AG20443 (cell line): ENCODE measurements around the gene KCTD11.
A peak's percentile ranks its signal among the peaks of the same experiment; 100 is the strongest.
"Not testable (repeated sequence)": the region's sequence is repeated elsewhere in the genome, so short reads cannot be mapped to it uniquely, and the experiment has no call there.

ENCODE experiments used
- DNase-seq: peaks from one replicate; pipeline ENCODE4 v3.0.0; 2012; ENCODE audit warnings: low spot score, mixed read lengths

Gene KCTD11

DNA sequence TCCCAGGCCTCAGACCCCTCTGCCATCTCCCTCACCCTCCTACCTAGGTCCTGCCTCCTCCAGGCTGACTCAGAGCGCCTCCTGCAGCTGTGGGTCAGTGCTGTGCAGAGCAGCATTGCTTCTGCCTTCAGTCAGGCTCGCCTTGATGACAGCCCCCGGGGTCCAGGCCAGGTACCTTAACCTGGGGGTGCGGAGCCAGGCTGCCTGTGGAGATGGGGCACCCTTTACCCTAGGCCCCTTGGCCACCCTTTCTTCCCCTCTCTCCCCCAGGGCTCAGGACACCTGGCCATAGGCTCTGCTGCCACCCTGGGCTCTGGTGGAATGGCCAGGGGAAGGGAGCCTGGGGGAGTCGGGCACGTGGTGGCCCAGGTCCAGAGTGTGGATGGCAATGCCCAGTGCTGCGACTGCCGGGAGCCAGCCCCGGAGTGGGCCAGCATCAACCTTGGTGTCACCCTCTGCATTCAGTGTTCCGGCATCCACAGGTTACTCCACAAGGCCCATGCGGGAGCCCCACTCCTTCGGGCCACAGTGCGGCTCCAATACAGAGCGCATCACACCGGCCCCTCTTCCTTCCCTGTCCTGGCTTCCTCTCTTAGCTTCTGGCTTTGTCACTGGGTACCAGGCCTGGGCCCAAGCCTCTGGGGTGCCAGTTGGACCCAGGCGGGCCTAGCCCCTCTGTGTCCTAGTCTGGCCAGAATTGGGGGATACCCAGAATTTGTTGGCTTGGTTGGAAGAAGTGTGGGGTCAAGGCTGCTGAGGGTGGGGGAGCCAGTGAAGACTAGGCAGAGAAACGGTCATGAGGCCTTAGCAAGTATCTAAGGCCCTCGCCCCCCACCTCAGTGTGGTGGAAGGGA, 5.0 kb upstream of the KCTD11 start:
- no peak for DNase-seq

DNA sequence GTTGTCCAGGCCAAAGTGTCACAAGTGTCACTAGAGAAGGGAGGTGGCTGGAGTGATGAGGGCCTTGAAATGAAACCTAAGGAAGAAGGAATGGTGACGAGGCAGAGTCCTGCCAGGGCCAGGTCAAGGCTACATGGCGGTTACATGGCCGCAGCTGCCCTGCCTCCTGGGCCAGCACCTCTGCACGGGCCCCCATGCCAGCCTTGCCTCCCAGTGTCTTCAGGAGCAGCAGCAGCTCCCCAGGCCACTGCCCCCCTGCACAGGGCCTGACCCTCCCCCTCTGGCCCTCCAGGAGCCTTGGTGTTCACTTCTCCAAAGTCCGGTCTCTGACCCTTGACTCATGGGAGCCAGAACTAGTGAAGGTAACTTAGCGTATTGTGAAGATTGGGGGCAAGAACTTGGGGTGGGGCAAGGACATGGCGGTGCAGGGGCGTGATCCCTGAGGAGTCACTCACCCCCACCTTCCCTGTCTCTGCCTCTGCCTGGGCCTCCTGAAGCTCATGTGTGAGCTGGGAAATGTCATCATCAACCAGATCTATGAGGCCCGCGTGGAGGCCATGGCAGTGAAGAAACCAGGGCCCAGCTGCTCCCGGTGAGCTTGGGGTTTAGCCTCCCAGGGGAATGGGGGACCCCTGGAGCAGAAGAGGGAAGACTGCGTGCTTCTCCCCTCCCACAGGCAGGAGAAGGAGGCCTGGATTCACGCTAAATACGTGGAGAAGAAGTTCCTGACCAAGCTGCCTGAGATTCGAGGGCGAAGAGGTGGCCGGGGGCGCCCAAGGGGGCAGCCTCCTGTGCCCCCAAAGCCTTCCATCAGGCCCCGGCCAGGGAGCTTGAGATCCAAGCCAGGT, 4.1 kb upstream of the KCTD11 start:
- no peak for DNase-seq

DNA sequence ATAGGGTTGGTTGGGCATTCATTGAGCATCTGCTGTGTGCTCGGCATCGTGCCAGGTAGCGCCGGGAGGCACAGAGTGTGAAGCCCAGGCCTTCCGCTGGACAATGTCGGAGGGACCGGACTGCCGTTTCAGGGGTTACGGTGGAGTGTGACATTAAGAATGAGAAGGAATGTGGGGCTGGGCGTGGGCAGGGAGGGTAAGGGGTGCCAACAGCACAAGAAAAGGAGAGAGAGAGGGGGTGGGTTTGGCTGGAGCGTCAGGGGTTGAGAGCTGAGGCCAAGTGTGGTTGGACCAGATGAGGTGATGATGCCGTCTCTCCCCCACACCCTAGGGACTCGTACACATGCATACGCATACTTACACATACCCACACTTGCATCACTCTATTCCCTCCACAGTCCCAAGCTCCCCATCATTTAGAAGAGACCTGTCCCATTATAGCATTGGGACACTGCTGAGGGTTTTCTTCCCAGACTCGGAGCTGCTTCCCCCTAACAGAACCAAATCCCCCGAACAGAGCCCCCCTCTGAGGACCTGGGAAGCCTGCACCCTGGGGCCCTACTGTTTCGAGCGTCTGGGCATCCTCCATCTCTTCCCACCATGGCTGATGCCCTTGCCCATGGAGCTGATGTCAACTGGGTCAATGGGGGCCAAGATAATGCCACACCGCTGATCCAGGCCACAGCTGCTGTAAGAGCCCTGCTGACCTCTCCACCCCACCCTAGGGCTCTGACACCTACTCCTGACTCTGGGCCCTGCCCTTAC, 3.3 kb upstream of the KCTD11 start:
- DNase-seq = peak; percentile 59

DNA sequence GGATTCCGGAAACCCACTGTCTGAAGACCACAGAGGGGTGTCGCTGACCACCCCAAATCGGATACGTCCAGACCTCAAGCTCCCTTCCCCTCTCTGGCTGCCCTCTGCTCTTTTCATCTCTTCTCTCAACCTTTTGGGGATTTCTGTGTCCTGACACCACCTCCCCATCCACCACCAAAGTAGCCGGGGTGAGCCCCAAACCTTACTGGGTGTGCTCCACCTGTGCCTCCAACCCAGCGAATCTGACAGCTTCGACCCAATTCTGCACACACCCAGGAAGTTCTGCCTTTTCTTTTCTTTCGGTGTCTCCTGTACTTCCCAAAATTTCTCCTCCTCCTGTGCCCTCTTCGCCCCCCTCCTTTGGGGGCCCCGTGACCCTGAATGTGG, 534 bp downstream of the KCTD11 start:
- no peak for DNase-seq

DNA sequence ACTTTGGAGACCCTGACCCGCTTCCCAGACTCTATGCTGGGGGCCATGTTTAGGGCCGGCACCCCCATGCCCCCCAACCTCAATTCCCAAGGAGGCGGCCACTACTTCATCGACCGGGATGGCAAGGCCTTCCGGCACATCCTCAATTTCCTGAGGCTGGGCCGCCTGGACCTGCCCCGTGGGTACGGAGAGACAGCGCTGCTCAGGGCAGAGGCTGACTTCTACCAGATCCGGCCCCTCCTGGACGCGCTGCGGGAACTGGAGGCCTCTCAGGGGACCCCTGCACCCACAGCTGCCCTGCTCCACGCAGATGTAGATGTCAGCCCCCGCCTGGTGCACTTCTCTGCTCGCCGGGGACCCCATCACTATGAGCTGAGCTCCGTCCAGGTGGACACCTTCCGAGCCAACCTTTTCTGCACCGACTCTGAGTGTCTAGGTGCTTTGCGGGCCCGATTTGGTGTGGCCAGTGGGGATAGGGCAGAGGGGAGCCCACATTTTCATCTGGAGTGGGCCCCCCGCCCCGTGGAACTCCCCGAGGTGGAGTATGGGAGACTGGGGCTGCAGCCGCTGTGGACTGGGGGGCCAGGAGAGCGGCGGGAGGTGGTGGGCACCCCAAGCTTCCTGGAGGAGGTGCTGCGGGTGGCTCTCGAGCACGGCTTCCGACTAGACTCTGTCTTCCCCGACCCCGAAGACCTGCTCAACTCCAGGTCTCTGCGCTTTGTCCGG, 1.1 kb downstream of the KCTD11 start:
- DNase-seq = no peak

DNA sequence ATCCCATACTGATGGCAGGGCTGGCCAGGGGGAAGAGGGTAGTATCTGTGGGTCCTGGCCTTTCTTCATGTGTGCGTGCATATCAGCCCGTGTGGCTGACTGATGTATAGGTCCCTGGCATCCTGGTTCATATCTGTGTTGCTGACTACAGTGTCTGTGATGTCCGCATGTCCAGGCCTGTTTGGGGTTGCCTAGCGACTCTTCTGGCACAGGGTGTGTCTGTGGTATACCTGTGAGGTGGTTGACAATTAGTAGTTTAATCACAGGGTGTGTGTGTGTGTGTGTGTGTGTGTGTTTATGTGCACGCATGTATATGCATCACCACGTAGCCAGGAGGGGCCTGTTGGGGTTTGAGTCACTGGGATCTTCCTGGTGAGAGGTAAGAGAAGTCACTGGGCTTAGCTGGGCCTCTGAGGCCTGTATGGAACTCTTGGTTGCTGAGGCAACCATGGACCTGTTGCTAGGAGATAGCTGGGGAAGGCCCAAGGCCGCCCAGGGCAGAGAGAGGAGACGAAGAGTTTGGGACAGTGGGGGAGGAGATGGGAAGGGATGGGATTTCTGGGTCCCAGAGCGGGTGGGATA, 2.4 kb downstream of the KCTD11 start:
- no peak for DNase-seq

DNA sequence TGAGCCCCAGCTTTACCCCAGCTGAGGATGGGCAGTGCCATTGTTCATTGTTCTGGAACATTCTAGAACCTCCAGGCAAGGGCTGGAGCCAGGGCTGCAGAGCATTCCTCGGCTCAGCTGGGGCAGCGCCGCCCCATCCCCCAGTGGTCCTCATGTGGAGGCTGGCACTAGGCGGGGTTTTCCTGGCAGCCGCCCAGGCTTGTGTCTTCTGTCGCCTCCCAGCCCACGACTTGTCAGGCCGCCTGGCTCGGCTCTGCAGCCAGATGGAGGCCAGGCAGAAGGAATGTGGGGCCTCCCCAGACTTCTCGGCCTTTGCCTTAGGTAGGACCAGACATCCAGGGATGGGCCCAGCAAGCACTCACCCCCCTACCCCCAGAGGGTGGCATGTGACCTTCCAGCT, 3.1 kb downstream of the KCTD11 start, which contains the start of gene TMEM95:
TSS of gene TMEM95 (plus strand) at position 104 of the 400 bp plus-strand sequence. CDS start at position 153, 49 bp downstream.
- no peak for DNase-seq

DNA sequence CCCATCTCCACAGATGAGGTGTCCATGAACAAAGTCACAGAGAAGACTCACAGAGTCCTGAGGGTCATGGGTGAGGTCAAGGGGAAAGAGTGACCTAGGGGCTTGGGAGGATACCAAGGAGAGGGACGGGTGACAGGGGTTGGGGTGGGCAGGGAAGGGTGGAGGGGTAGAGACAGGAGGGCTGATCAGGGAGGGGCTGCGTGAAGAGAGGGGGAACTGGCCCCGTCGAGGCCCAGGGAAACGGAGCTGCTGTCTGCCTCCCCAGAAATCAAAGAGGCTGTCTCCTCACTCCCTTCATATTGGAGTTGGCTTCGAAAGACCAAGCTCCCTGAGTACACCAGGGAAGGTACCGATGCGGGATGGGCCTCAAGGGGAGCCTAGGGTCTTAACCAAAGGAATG, 3.6 kb downstream of the KCTD11 start:
- DNase-seq = no peak

DNA sequence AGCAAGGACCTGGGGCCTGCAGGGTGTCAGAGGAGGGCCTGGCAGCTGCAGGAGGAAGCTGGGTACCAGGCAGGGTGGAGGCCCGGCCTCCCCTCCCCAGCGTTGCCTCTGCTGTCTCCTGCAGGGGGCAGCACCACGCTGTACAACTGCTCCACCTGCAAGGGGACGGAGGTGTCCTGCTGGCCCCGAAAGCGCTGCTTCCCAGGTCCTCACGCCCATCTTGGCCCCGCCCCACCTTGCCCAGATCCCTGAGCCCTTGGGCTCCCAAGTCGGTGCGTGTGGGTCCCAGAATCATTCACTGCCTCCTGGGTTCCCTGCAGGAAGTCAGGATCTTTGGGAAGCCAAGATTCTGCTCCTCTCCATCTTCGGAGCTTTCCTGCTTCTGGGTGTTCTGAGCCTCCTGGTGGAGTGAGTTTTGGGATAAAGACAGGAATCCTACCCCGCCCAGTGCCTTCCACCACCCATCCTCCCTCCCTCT, 4.1 kb downstream of the KCTD11 start:
- DNase-seq = peak; percentile 83

DNA sequence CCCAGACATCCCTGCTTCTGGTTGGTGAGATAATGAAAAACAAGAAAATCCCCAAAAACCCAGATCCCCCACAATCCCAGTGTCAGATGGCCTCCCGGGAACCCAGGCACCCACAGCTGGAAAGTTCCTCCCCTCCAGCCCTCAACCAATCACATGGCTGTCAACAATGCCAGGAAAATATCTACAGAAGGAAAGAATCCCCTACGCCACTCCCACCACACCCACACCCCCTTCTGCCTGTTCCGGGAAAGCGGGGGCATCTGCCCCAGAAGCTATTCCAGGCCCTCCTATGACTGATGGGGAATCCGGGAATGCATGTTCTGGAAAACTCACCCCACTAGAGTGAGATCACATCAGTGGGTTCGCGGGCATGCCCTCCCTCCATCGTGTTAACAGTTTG, 4.8 kb downstream of the KCTD11 start:
- DNase-seq = no peak

DNA sequence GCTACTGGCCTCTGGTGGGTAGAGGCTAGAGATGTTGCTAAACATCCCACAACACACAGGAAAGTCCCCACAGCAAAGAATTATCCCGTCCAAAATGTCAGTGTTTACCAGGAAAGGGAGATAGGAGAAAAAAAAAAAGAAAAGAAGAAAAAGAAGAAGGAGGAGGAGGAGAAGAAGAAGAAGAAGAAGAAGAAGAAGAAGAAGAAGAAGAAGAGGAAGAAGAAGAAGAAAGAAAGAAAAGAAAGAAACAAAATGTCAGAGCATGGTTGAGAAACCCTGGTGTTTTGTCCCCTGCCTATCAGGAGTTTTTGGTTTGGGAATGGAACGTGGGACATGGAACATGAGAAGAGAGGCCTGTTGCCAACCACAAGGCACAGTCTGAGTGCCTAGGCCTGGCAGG, 5.4 kb downstream of the KCTD11 start:
- DNase-seq = no peak

DNA sequence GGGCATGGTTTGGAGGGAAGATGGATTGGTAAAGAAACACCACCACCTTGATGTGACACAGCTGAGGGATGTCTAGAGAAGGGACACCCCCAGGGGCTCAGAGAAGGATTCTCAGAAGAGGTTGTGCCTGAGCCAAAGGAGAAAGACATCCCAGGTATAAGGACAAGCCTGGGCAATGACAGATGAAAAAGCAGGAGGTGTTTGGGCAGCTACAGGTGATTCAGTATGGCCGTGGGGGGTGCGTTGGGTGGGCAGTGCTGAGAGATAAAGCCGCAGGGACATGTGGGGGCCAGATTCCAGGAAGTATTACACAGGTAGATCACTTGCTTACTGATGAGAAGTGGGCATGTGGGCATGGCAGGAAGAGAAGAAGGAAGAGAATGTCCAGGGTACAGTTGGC, 9.9 kb downstream of the KCTD11 start:
- DNase-seq = no peak

DNA sequence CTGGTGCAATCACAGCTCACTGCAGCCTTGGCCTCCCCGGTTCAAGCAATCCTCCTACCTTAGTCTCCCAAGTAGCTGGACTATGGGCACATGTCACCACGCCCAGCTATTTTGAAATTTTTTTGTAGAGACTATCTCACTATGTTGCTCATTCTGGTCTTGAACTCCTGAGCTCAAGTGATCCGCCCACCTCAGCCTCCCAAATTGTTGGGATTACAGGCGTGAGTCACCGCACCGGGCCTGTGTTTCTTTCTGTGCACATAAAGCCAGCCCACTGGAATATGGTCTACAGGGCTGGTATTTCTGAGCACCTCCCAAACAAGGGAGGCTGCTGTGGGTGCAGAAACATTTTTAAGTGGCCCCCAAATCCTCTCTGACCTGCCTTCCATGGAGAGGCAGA, 11.3 kb downstream of the KCTD11 start:
- no peak for DNase-seq

DNA sequence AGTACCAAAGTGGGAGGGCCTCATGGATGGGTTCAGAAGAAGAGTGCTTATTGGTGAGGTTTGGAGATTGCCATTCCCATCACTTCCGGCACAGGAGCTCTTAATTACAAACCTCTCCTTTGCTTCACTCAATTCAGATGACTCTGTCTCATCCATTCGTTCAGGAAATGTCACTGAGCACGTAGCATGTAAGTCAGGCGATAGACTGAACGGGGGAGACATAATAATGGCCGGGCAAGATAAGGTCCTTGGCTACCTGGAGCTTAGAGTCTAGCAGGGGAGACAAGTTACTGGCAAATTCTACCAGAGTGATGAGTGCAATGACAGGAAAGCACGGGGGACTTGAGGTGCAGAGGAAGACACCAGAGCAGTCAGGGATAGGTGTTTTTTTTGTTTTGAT, 14.0 kb downstream of the KCTD11 start:
- not testable (repeated sequence) for DNase-seq

DNA sequence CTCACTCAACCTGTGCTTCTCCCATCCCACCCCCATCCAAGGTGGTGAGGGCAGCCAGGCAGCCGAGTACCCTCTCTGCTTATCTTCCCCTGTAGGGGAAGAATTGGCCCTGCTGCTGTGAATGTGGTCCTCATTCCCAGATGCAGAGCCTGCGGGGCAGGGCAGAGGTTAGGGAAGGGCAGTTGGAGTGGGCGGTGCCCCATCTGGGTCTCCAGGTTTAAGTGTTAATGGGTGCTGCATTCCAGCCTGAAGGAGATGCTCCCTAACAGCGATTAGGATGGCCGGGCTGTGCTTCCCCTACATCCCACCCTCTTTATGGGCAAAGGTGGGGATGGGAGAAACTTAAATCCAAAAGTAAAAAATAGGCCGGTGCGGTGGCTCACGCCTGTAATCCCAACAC, 15.1 kb downstream of the KCTD11 start:
- DNase-seq = no peak

DNA sequence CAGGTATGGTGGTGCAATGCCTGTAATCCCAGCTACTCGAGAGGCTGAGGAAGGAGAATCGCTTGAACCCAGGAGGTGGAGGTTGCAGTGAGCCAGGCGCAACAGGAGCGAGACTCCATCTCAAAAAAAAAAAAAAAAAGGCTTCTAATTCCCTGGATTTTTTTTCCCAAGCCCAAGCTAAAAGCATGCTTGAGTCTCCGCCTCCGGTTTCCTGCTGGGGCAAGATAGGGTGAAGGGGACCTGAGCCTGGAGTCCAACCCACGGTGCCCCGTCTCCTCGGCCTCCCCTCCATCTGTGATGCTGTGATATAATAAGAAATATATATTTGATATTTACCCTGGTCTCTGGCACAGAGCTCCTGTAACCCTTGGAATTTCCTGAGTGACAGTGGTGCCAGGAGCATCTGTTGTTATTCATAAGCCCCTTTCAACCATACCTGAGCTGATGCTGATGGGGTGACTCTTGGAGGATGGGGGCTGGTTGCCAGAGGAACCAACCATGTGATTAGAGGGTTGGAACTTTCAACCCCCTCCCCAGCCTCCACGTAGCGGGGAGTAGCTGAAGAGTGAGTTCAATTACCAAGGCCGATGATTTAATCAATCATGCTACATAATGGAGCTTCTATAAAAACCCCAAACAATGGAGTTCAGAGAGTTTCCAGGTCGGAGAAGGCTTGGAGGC, 16.1 kb downstream of the KCTD11 start:
- DNase-seq = no peak

DNA sequence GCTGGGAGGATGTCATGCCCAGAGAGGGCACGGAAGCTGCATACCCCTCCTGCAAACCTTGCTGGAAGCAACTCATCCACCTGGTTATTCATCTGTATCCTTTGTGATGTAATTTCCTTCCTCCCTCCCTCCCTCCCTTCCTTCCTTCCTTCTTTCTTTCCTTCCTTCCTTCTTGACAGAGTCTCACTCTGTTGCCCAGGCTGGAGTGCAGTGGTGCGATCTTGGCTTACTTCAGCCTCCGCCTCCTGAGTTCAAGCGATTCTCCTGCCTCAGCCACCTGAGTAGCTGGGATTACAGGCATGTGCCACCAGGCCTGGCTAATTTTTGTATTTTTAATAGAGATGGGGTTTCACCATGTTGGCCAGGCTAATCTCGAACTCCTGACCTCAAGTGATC, 16.6 kb downstream of the KCTD11 start:
- not testable (repeated sequence) for DNase-seq

DNA sequence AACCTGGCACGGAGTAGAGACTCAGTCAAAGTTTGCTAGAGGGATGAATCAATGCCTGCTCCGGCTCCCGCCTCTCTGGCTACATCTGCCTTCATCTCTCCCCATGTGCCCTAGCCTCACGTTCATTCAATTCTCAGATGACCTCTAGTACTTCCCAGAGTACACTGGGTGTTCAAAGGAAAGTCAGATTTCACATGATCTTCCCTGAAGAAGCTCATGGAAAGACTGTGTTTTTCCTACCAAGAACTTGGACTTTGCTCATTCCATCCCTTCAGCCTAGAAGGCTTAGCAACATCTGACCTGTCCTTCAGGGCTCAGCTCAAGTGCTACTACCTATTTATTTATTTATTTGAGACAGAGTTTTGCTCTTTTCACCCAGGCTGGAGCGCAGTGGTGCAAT, 17.9 kb downstream of the KCTD11 start:
- no peak for DNase-seq

DNA sequence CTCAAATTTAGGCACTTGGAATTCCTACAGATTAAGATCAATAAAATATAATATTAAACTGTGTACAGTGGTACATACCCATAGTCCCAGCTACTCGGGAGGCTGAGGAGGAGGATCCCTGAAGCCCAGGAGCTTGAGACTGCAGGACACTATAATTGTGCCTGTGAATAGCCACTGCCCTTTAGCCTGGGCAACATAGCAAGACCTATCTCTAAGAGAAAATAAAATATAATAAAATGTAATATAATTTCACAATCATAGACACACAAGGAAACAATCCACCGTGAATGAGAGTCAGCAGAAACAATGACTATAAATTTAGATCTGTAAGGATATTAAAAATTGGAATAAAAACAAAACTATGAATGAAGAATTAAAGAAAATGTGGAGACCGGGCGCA, 18.9 kb downstream of the KCTD11 start:
- DNase-seq = no peak

DNA sequence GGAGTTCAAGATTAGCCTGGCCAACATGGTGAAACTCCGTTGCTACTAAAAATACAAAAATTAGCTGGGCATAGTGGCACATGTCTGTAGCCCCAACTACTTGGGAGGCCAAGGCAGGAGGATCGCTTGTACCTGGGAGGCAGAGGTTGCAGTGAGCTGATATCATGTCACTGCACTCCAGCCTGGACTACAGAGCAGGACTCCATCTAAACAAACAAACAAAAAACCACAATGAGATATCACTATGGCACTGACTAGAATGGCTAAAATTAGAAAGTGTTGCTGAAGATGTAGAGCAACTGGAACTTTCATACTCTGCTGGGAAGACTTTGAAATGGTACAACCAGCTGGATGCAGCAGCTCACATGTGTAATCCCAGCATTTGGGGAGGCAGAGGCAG, 22.4 kb downstream of the KCTD11 start:
- no peak for DNase-seq

DNA sequence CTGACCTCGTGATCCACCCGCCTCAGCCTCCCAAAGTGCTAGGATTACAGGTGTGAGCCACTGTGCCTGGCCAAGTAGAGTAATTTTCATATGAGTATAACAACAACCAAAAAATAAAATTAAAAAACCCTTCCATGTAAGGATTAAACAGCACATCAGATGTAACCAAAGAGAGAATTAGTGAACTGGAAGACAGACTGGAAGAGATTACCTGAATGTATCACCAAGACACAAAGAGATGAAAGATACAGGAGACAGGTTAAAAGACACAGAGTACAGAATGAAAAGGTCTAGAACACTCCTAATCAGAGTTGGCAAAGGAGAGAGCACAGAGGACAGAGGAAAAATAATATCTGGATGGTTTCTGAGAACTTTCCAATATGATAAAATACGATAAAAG, 27.2 kb downstream of the KCTD11 start:
- no peak for DNase-seq
